Right renal pelvis (tissue), 4 donors: ENCODE results near the gene PMEL. TPM values are rescaled to one million over a fixed set of nuclear protein-coding genes. Genes with fewer than 3 reads are reported as not detected.
"Not testable (repeated sequence)": the region's sequence is repeated elsewhere in the genome, so short reads cannot be mapped to it uniquely, and the experiment has no call there.

ENCODE experiments used
- DNase-seq, 4 donors: peaks; one replicate each; pipeline ENCODE4 v3.0.0-alpha.2; 2013; ENCODE audit warnings: low read depth in 4 of 4, low spot score in 3 of 4, missing footprints in 1 of 4
- polyA plus RNA-seq, 4 donors: library from polyadenylated mRNA; unstranded; fragments of 120-200 nt; gene quantifications; one replicate each; pipeline ENCODE4 v1.2.1, GENCODE V29; 2013; ENCODE audit not compliant: insufficient read length in 4 of 4

Gene PMEL
- polyA plus RNA-seq, 4 donors = 2.1 to 3.5 (median 3.1) TPM

DNA sequence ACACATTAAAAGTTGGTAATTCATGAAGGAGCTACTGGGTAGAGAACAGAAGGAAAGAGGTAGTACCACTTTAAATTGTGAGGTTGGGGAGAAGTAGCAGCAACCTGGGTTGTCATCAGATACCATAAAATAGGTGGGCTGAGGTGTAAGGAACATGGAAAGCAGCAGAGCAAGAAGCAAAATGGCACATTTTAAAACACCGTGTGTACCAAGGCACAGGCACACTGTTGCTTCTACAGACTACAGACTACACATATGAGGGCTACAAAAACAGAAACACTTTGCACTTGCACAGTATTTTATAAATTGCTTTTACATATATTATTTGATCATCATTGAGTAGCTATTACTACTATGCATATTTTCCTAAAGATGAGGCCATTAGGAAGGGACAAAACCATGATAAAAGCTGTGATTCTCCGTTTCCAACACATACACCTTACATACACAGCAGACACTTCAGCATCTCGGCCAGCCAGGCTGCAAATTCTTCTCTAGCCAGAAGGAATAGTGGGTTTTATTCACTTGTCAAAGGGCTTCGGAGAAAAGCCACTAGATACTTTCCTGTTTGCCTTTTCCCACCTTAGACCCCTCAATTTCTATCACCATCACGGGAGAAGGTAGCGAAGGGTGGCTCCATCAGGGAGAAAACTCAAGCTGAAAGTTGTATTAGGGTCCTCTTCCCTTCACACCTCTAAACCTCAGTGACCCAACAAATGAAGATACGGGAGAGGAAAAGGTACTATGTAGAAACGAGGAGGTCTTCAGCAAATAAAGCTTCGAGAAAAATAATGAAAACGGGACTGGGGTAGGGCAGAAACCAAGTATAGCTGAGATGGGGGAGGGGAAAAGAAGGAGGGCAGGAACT, 39.7 kb downstream of the PMEL start:
- no peak for DNase-seq

- DNase-seq = no peak
These were observed 40.5 kb downstream of the PMEL start for GRCh38 chr12:55925371-55925770.

- DNase-seq = not testable (repeated sequence)
These were observed 42.2 kb downstream of the PMEL start for GRCh38 chr12:55923648-55924047.

DNA sequence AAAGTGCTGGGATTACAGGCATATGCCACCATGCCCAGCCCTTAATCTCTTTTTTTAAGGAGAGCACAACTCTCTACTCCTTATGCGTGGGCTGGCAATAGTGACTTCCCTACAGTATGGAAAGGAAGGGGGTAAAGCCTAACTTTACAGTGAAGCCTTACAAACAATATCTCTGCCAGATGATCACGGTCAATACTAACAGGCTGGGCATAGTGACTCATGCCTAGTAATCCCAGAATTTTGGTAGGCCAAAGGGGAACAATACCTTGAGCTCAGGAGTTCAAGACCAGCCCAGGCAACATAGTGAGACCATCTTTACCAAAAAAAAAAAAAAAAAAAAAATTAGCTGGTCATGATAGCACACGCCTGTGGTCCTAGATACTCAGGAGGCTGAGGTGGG, 43.7 kb downstream of the PMEL start:
- no peak for DNase-seq

- not testable (repeated sequence) for DNase-seq
These were observed 46.8 kb downstream of the PMEL start for GRCh38 chr12:55919032-55919431.

- DNase-seq = no peak
These were observed 50.4 kb downstream of the PMEL start for GRCh38 chr12:55915482-55915859.

DNA sequence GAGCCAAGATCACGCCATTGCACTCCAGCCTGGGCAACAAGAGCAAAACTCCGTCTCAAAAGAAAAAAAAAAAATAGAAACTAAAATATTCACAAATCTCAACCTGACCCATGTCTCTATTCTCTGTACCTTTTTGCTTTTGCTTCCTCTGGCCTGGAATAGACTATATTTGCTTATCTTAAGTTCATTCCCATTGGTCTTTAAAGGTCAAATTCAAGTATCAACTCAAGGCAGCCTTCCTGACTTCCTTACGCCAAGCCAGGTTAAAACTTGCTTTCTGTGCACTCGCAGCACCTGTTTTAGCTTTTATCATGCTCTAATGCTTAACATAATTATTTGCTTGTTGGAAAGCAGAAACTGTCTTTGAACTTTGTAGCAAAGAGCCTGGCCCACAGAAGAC, 52.9 kb downstream of the PMEL start:
- no peak for DNase-seq

DNA sequence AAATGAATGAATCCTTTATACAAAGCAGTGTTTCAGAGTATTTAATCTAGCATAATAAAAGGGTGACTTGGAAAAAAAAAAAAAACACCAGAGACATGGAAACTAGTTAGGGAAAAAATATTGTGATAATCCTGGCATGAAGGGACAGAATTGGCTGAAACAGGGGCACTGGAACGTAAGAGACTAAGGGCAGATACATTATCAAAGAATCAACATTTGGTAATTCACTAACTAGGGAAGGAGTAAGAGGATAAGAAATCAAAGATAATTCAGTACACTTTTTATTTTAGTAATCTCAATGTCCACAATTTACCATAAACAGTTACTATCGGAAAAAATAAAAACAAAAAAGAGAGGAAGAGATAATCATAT, 56.3 kb downstream of the PMEL start:
- no peak for DNase-seq

- no peak for DNase-seq
These were observed 56.9 kb downstream of the PMEL start for GRCh38 chr12:55908726-55909512.

GRCh38 chr12:55906056-55906455, 59.8 kb downstream of the PMEL start:
- DNase-seq = no peak

Other genes starting within 250 kb of the PMEL start
- 100 to 1,000 TPM; 103 to 140 (median 113) TPM for gene BLOC1S1, start 250.0 kb downstream of the PMEL start, polyA plus RNA-seq
- gene RDH5, start 245.6 kb downstream of the PMEL start, polyA plus RNA-seq = 10 to 100 TPM; 21.5 to 29.6 (median 24.7) TPM
- 100 to 1,000 TPM; 674 to 736 (median 700) TPM for gene CD63, start 237.0 kb downstream of the PMEL start, polyA plus RNA-seq
- 10 to 100 TPM; 22.3 to 25.2 (median 24.5) TPM for gene GDF11, start 222.9 kb downstream of the PMEL start, polyA plus RNA-seq
- 100 to 1,000 TPM; 115 to 128 (median 124) TPM for gene SARNP, start 148.3 kb downstream of the PMEL start, polyA plus RNA-seq
- gene ORMDL2, start 148.0 kb downstream of the PMEL start, polyA plus RNA-seq = 10 to 100 TPM; 30.4 to 35.2 (median 32.6) TPM
- 10 to 100 TPM; 43.8 to 48.3 (median 45.3) TPM for gene DNAJC14, start 136.5 kb downstream of the PMEL start, polyA plus RNA-seq
- 1 to 10 TPM in 2 of 4 donors, under 1 TPM in 2; 0.55 to 1.2 (median 0.98) TPM for gene MMP19, start 123.1 kb downstream of the PMEL start, polyA plus RNA-seq
- gene PYM1, start 38.1 kb downstream of the PMEL start, polyA plus RNA-seq = 10 to 100 TPM; 33.6 to 41.2 (median 39.1) TPM
- 10 to 100 TPM; 13.9 to 23.4 (median 20.0) TPM for gene DGKA, start 34.9 kb downstream of the PMEL start, polyA plus RNA-seq
- gene CDK2, start 788 bp upstream of the PMEL start, polyA plus RNA-seq = 10 to 100 TPM; 59.9 to 66.0 (median 63.7) TPM
- gene RAB5B, start 8.0 kb upstream of the PMEL start, polyA plus RNA-seq = 100 to 1,000 TPM; 157 to 181 (median 171) TPM
- gene SUOX, start 31.2 kb upstream of the PMEL start, polyA plus RNA-seq = 10 to 100 TPM; 44.3 to 52.8 (median 46.7) TPM
- gene IKZF4, start 55.0 kb upstream of the PMEL start, polyA plus RNA-seq = 10 to 100 TPM; 15.4 to 18.5 (median 17.0) TPM
- 100 to 1,000 TPM; 124 to 544 (median 254) TPM for gene RPS26, start 75.9 kb upstream of the PMEL start, polyA plus RNA-seq
- 10 to 100 TPM; 73.9 to 92.9 (median 83.1) TPM for gene ERBB3, start 114.1 kb upstream of the PMEL start, polyA plus RNA-seq
- gene PA2G4, start 138.5 kb upstream of the PMEL start, polyA plus RNA-seq = 100 to 1,000 TPM; 146 to 157 (median 151) TPM
- gene RPL41, start 150.6 kb upstream of the PMEL start, polyA plus RNA-seq = 1,000 to 10,000 TPM; 4,780 to 5,144 (median 4,856) TPM
- gene ZC3H10, start 152.2 kb upstream of the PMEL start, polyA plus RNA-seq = 1 to 10 TPM; 6.5 to 7.4 (median 7.2) TPM
- 10 to 100 TPM; 71.0 to 84.0 (median 79.2) TPM for gene ESYT1, start 162.2 kb upstream of the PMEL start, polyA plus RNA-seq
- 100 to 1,000 TPM; 157 to 173 (median 167) TPM for gene MYL6B, start 186.5 kb upstream of the PMEL start, polyA plus RNA-seq
- gene MYL6, start 192.3 kb upstream of the PMEL start, polyA plus RNA-seq = 1,000 to 10,000 TPM; 1,704 to 1,897 (median 1,779) TPM
- gene SMARCC2, start 223.4 kb upstream of the PMEL start, polyA plus RNA-seq = 100 to 1,000 TPM; 110 to 133 (median 130) TPM